Osteoblast (primary cell): ENCODE data around the gene SOS1. TPM values are rescaled to one million over a fixed set of nuclear protein-coding genes. Genes with fewer than 3 reads are reported as not detected.

ENCODE experiments used
- DNase-seq: peaks from one replicate; pipeline ENCODE4 v3.0.0; 2011; ENCODE audit warnings: low spot score, mixed read lengths; ENCODE audit not compliant: insufficient read length; ENCODE audit errors: missing footprints
- H2AFZ ChIP-seq: 2 replicates; pipeline ENCODE4 v1.6.0; 2011; ENCODE audit warnings: mild to moderate bottlenecking, low read length
- H3K27ac ChIP-seq: 2 replicates; pipeline ENCODE4 v1.5.1; 2011; ENCODE audit warnings: mild to moderate bottlenecking, low read depth, low read length, moderate library complexity
- H3K27me3 ChIP-seq: 2 replicates; pipeline ENCODE4 v1.6.0; 2012; ENCODE audit warnings: mild to moderate bottlenecking, control low read depth, inconsistent platforms, low read length, moderate library complexity; ENCODE audit not compliant: insufficient read depth
- H3K36me3 ChIP-seq: 2 replicates; pipeline ENCODE4 v1.5.1; 2011; ENCODE audit warnings: mild to moderate bottlenecking, low read length, control low read depth, moderate library complexity; ENCODE audit not compliant: insufficient read depth
- H3K4me1 ChIP-seq: 2 replicates; pipeline ENCODE4 v1.5.1; 2011; ENCODE audit warnings: mild to moderate bottlenecking, low read length, control low read depth, moderate library complexity; ENCODE audit not compliant: insufficient read depth
- H3K4me2 ChIP-seq: 2 replicates; pipeline ENCODE4 v1.6.0; 2011; ENCODE audit warnings: mild to moderate bottlenecking, low read length; ENCODE audit not compliant: insufficient read depth
- H3K4me3 ChIP-seq: fragments of 200-600 bp; sonication (generic); 3 replicates; pipeline ENCODE4 v1.5.1; 2012; ENCODE audit warnings: mild to moderate bottlenecking, low read length, inconsistent platforms; ENCODE audit not compliant: insufficient read depth
- H3K79me2 ChIP-seq: 2 replicates; pipeline ENCODE4 v1.6.0; 2012; ENCODE audit warnings: mild to moderate bottlenecking, low read length, control low read depth, inconsistent platforms; ENCODE audit not compliant: insufficient read depth
- H3K9me3 ChIP-seq: 2 replicates; pipeline ENCODE4 v1.5.1; 2011; ENCODE audit warnings: low read depth, low read length, control low read depth
- H4K20me1 ChIP-seq: 2 replicates; pipeline ENCODE4 v1.6.0; 2012; ENCODE audit warnings: mild to moderate bottlenecking, low read length, control low read depth; ENCODE audit not compliant: insufficient read depth
- total RNA-seq: library from RNA; depleted of rRNA; stranded (reverse); fragments of >200 nt; gene quantifications from 2 replicates; pipeline ENCODE4 v1.2.3, GENCODE V29; 2012
- TF ChIP-seq, protein P1 (sequence below): IDR thresholded peaks from 2 replicates; pipeline ENCODE4 v1.5.1; 2011; ENCODE audit warnings: mild to moderate bottlenecking, low read depth, low read length, moderate library complexity; ENCODE audit errors: extremely low read depth

The SOS1 gene
- total RNA-seq, 1 donor = 28.6 TPM

GRCh38 chr2:39124746-39125057 is 3.9 kb upstream of the SOS1 start:
- H3K27ac ChIP-seq = peak overlapping the region; percentile 62
- H3K27me3 ChIP-seq = no peaks in the 10 kb centered on the region
- TF ChIP-seq, protein P1, sequence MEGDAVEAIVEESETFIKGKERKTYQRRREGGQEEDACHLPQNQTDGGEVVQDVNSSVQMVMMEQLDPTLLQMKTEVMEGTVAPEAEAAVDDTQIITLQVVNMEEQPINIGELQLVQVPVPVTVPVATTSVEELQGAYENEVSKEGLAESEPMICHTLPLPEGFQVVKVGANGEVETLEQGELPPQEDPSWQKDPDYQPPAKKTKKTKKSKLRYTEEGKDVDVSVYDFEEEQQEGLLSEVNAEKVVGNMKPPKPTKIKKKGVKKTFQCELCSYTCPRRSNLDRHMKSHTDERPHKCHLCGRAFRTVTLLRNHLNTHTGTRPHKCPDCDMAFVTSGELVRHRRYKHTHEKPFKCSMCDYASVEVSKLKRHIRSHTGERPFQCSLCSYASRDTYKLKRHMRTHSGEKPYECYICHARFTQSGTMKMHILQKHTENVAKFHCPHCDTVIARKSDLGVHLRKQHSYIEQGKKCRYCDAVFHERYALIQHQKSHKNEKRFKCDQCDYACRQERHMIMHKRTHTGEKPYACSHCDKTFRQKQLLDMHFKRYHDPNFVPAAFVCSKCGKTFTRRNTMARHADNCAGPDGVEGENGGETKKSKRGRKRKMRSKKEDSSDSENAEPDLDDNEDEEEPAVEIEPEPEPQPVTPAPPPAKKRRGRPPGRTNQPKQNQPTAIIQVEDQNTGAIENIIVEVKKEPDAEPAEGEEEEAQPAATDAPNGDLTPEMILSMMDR = peak; percentile 1

GRCh38 chr2:39124000-39124745 is 3.3 kb upstream of the SOS1 start:
- peak overlapping the region; percentile 89 for H3K27ac ChIP-seq
- H3K79me2 ChIP-seq = peaks cover 23% of the 10 kb centered on the region
- DNase-seq = peak; percentile 98
- peak overlapping the region; percentile 87 for H3K4me3 ChIP-seq
- H2AFZ ChIP-seq = peak overlapping the region; percentile 99
- peak overlapping the region; percentile 94 for H3K4me2 ChIP-seq
- H4K20me1 ChIP-seq = peaks cover 5% of the 10 kb centered on the region
- TF ChIP-seq, protein P1 = peak; percentile 16
- no peaks in the 10 kb centered on the region for H3K36me3 ChIP-seq
- no peaks in the 10 kb centered on the region for H3K27me3 ChIP-seq
- H3K9me3 ChIP-seq = no peaks in the 10 kb centered on the region
- H3K4me1 ChIP-seq = peaks cover 34% of the 10 kb centered on the region

More at GRCh38 chr2:39124746-39125057, 3.9 kb upstream of the SOS1 start:
- peaks cover 37% of the 10 kb centered on the region for H3K4me1 ChIP-seq
- peak overlapping the region; percentile 87 for H3K4me3 ChIP-seq
- peak overlapping the region; percentile 94 for H3K4me2 ChIP-seq
- peak overlapping the region; percentile 94 for H2AFZ ChIP-seq
- H3K9me3 ChIP-seq = no peaks in the 10 kb centered on the region
- H4K20me1 ChIP-seq = no peaks in the 10 kb centered on the region
- peaks cover 18% of the 10 kb centered on the region for H3K79me2 ChIP-seq
- peak; percentile 70 for DNase-seq
- H3K36me3 ChIP-seq = no peaks in the 10 kb centered on the region

DNA sequence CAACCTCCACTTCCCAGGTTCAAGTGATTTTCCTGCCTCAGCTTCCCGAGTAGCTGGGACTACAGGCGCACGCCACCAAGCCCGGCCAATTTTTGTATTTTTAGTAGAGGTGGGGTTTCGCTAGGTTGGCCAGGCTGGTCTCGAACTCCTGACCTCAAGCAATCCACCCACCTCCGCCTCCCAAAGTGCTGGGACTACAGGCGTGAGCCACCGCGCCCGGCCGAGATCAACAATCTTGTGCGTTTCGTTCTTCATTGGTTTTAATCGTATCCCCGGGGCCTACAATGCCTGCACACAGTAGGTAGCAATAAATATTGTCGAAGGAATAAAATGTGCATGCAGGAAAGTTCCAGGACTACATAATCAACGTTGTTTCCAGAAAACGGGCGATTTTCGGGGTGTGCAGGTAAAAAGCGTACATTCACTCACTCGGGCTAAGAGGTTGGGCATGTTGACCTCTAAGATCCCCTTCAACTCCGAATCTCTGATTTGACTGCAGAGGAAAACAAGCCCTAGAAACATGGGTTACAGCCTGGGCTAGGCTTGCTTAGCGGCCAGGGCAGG is 2.7 kb upstream of the SOS1 start:
- no peak for DNase-seq

DNA sequence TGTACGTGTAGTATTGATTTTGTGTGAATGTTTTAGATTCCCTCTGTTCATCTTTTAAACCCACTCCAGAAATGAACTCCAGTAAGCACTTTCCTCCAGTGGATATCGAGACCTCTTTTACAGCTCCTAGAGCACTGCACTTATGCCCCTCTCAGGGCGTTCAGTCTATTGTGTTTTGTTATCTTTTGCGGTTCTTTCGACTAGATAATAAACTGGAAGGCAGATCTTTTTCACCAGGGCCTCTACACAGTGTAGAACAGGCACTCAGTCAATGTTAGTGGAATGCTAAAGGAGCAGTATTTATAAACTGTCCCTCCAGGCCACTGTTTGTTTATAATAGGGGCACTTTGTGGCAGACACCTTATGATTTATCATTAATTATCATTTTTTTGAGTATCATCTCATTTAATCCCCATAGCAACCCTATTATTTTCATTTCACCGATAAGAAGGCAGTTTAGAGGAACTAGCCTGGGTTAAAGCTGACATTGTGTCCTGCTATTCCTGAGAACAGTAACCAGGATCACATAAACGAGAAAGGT is 742 bp upstream of the SOS1 start:
- Histone ChIP-seq H4K20me1 (peaks cover 23% of the 10 kb centered on the region), H3K27ac (peak overlapping the region; percentile 75), H2AFZ (peak overlapping the region; percentile 83), H3K4me1 (peaks cover 29% of the 10 kb centered on the region), H3K27me3 (no peaks in the 10 kb centered on the region), H3K36me3 (no peaks in the 10 kb centered on the region), H3K79me2 (peaks cover 49% of the 10 kb centered on the region), H3K4me2 (peak overlapping the region; percentile 93), H3K9me3 (no peaks in the 10 kb centered on the region), H3K4me3 (peak overlapping the region; percentile 79)
- DNase-seq = peak; percentile 76
- TF ChIP-seq, protein P1 = no peak

More for the DNA sequence above, 2.7 kb upstream of the SOS1 start:
- H3K79me2 ChIP-seq = peaks cover 30% of the 10 kb centered on the region
- TF ChIP-seq, protein P1 = no peak
- H2AFZ ChIP-seq = peak overlapping the region; percentile 99
- no peaks in the 10 kb centered on the region for H3K36me3 ChIP-seq
- H3K4me1 ChIP-seq = peaks cover 38% of the 10 kb centered on the region
- peaks cover 10% of the 10 kb centered on the region for H4K20me1 ChIP-seq
- no peaks in the 10 kb centered on the region for H3K27me3 ChIP-seq
- peak overlapping the region; percentile 89 for H3K27ac ChIP-seq
- peak overlapping the region; percentile 86 for H3K4me2 ChIP-seq
- peak overlapping the region; percentile 87 for H3K4me3 ChIP-seq
- H3K9me3 ChIP-seq = no peaks in the 10 kb centered on the region
